NOMO-1 (cell line): ENCODE data around the gene DLG5.

Experiments used
- DNase-seq, 2 experiments: peaks; one replicate each; lab custom pipeline; 2025; ENCODE audit not compliant: unreplicated experiment in 2 of 2; lab: John Stamatoyannopoulos, UW

The DLG5 gene

DNA sequence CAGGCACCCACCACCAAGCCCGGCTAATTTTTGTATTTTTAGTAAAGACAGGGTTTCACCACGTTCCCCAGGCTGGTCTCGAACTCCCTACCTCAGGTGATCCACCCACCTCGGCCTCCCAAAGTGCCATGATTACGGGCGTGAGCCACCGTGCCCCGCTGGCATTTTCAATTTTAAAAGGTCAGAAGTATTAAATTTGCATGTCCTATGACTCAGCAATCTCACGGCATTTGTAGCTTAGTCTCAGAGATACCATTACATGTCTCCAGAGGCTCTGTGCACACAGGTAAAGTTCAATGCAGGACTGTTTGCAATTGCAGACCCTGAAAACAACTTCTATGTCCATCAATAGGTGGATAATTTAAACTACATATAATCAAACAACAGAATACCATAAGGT lies 99.2 kb downstream of the DLG5 start:
- DNase-seq = no peak

DNA sequence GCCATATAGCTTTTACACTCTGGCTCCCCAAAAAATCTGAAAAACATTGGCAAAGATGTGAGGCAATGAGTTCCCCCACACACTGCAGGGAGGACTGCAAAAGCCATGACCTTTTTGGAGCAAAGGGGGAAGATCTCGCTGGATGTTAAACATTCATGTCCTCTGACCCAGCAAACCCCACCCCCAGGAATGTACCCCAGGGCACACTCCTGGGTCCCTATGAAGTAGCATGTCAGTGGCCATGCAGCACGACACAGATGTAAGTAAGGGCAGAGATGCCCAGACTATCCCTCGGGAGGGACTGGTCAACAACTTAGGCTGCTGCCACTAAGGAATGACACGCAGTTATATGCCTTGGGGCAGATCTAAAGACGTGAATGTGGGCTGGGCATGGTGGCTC lies 100.6 kb downstream of the DLG5 start:
- no peak for DNase-seq

DNA sequence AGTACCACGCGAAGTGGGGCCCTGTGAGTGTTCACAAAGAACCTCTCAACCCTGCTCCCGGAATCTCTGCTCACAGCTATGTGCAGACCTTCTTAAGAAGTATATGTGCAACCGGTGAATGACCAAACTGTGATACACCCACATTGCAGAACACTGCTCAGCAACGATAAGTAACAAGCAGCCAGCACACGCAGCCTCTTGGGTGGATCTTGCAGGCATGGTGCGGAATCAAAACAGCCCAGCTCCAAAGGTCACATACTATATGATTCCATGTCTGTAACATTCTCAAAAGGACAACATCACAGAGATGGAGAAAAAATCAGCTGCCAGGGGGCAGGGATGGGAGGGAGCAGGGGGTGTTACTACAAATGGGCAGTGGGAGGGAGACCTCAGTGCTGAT lies 101.6 kb downstream of the DLG5 start:
- no peak for DNase-seq

DNA sequence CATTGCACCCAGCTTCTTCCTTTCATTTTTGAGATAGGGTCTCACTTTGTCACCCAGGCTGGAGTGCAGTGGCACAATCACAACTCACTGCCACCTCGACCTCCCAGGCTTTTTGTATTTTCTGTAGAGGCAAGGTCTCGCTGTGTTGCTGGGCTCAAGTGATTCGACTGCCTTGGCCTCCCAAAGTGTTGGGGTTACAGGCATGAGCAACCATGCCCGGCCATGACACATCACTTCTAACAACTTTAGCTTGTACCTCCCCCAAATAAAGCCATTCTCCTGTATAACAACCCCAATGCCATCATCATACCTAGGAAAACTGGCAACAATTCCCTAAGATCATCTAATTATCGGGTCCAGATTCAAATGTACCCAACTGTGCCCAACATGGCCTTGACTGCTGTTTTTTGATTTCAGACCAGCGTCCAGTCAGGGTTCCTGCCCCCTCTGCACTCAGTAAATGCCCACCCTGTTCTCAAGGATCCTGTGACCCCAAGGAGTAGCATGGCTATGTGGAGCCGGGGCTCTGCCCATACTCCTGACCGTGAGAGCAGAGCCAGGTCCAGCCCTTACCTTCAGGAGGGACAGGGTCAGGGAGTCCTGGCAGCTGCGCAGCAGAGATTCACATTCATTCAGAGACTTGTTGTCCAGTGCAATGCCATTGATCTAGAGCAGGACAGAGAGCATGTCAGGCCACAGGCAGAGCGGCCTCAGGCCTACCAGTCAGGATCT lies 102.6 kb downstream of the DLG5 start:
- no peak for DNase-seq

DNA sequence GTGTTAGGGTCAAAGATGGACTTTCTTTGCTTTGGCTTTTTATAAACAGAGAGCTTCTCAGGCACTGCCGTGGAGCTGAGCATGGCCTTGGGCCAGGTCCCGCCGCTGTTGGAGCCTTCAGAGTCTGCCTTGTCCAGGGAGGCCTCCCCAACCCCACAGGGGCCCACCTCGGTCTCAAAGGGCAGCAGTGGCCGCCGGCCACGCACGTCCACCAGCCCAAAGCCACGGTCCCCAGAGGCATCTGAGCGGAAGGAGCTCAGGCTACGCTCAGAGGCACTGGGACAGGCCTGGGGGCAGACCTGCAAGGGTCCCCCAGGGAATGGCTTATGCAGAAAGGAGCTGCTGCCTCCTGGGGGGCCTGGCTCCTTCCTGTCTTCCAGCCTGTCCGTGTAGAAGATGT lies 105.0 kb downstream of the DLG5 start:
- no peak for DNase-seq

DNA sequence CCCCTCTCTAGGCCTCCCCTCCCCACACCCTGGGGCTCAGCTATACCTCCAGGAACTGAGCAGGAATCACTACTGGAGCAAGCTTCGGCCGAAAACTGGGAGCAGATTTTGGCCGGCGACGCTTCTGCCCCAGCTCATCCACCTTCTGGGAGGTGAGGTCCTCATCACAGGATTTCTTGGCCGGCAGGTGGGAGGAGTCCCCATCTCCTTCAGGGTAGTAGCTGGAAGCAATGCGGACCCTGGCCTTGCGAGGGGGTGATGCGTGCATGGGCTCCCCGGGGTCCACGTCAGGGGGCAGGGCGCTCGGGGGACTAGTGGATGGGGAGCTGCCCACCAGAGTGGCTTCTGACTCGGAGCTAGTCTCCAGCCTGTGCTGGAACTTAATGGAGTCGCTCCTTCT lies 105.5 kb downstream of the DLG5 start:
- no peak for DNase-seq

DNA sequence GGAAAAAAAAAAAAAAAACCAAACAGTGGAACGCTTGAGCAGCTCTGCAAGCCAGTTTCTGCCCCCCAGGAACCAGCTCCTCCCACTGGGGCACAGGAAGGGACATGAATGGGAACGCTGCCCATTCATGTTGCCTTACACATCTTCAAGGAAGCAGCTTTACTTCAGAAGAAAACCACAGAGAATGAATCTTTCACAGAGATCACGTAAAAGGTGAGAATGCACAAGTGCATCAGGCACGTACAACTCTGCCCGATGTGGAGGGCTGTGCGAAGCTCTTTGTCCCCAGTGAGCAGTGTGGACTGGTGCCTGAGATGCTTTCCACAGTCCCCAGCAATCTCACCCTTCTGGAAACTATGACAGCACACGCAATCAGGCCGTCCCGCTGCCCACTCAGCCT lies 106.2 kb downstream of the DLG5 start:
- no peak for DNase-seq

DNA sequence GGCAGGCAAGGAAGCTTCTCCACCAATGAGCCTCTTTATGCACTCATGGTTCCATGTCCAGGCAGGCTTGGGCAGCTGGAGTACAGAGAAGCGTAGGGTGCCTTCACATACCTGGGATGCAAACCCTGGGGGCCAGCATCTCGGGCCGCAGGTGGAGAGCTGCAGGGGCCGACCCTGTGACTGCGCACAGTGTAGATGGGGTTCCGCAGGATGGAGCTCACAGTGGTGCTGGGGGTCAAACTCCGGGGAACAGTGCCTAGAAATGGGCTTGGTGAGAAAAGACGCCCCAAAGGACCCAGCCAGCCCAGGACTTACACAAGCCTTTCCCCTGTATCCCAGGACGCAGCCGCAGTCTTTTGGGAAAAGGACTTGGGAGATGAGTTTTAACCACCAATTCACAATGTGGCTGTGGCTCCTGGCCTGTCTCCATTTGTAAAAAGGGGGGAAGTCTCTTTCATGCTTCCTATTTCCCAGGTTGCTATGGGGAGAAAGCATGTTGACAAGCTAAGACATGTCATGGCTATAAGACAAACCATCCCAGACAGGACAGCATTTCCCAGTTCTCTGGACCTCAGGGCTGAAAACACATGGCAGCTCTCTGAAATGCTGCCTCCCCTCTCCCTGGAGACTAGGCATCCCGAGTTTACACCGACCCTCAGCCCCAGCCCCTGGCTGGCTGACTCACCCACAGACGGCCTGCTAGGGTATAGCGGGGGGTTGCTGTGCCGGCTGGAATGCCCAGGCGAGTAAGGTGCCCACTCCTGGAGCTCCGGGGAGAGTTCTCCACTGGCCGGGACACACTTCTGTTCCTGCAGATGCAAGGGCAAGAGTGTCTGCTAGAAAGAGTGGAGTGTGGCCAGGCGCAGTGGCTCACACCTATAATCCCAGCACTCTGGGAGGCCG lies 107.1 kb downstream of the DLG5 start:
- DNase-seq = no peak

DNA sequence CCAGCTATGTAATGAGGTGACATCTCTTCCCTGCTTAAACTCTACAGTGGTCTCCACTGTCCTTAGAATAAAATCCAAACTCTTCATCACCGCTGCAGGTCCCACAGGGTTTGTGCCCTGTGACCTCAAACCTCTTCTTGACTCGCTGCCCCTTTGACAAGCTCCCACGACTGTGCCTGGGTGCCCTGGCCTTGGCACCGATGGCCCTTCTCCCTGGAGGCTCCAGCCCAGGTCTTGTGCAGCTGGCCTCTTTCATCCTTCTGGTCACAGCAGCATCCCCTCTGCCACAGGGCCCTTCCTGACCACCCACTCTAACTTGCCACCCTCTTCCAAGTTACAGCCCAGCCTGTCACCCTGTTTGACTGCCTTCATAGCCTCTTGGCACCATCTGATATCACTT lies 108.2 kb downstream of the DLG5 start:
- DNase-seq = no peak

DNA sequence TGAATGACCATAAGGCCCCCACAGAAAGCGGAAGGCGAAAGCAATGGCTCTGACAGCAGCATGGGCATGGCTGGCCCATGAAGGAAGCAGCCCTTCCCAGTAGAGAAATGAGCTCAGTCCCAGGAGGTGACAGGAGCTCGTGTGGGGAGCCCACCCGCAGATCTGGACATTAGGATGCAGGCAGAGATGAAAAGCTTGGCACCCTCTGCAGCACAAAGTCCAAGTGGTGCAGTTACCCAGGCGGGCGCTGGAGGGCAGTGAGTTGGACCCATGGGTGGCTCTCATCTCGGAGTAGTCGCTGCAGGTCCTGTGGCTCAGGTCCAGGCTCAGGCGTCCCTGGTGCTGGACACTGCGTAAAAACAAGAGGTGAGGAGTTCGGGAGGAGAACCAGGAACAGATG lies 109.0 kb downstream of the DLG5 start:
- no peak for DNase-seq

DNA sequence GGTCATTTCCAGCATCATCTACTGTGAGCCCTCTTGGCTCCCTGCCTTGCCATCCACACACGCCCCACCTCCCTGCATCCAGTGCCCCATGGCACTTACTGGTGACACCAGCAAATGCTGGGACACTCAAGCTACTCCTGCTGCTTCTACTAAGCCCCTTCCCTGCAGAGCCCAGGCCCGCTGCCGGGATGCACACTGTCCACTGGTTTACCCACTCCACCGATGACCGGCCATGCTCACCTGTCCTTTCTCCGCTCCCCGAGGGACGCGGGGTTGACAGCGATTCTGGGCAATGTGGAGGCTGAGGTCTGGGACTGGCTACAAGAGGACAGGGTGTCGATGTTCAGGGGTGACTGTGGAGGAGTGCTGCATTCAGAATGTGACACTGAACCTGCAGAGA lies 110.2 kb downstream of the DLG5 start:
- DNase-seq = no peak

DNA sequence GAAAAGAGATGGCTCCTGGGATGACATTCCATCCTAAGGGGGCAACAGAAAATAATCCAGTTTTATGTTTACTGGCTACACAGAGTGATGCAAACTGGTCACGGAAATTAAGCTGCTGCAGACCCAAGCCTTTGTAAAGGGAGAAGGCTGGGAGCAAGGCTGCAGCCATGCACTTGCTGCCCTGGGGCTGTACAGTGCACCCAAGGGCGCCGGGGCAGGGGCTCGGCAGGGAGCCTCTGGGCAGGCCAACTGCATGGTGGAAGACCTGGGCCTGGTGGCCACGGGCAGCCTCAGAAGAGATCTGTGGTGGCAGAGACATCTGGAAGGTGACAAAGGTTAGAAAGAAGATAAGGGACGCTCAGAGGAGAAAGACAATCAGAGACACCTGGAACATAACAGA lies 113.8 kb downstream of the DLG5 start:
- DNase-seq = no peak

DNA sequence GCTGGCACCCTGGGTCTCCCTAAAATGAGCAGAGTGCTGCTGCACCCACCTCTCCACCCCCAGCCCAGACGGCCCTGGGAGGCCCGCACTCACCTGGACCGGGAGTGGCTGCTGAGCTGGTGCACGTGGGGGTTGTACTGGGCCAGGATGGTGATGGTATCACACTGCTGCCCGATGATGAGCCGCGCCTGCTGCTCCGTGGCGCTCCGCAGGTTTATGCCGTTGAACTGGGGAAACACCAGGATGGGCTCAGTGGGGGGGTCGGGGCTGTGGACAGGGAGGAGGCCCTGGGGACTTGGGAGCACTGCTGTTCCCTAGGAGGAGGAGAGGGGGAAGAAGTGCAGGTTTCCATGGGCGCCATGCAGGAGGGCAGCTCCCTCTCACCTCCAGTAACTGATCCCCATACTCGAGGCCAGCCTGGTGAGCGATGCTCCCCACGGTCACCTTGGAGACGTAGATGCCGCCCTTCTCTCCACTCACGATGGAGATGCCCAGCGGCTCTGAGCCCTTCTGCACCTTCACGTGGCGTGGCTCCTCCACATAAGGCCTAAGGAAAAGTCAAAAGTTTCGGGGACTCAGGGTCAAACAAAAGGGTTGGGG lies 114.6 kb downstream of the DLG5 start:
- no peak for DNase-seq

DNA sequence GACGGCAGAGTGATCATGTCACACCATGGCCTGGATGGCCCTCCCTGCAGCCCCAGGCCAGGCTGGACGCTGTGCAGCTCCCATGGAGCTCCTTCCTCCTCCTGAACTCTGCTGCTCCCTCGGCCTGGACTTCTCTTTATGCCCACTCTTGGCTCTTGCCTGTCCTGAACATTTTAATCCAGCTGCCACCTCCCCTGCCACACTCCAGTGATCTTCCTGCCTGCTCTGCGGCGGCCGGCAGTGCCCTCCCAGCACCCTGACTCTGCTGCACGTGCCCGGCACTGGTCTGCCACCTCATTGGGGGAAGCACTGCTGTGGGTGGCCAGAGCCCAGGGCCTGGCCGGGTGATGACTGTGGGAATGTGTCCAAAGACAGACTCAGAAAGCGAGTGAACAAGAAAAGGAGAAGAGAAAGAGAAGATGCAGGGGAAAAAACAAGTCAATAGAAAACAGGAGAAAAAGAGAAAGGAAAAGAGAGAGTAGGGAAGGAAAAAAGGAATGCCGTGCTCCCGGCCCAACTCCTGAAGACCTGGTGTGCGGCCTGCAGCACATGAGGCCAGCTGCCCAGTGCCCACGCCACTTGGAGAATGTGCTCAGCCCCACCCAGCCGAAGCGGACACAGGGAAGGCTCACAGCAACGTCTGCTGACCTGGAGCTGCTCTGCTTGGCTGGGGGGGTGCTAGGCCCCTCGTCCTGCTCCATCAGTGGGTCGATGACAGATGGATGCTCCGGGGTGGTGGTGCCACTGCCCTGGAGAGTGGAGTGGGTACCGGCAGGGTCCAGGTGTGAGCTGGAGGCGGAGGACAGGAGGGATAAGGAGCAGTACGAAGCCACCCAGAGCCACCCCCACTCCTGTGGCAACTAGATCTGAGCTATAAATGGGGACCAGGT lies 115.9 kb downstream of the DLG5 start:
- no peak for DNase-seq

DNA sequence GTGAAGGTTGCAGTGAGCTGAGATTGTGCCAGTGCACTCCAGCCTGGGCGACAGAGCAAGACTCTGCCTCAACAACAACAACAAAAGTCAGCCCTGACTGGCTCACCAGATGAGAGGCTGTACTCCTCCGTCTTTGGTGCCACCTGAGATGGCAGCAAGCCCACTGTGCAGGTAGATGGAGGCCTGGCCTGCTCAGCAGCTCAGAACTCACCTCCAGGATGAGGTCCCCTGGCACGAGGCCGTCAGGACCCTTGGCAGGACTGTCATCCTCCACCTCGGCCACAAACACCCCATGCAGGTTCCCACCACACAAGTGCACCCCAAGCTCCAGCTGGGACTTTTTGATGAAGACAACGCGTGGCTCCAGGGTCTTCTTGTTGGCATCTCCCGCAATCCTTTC lies 117.2 kb downstream of the DLG5 start:
- DNase-seq = no peak

DNA sequence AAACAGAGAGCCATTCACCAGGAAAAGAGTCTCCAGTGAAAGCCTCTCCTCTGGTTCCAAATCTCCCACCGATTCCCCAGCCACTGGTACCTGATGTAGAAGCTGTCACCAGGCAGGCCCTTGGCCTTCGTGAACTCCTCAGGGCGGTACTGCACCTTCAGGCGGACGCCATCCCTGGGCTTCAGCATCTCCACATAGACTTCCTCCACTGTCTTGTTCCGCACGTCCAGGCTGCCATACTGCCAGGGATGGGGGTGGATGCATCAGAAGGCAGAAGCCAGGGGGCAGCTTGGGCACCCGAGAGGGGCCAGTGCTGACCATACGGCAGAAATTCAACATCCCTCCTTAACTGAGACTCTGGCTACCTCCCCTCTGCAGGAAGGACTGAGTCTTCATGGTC lies 118.8 kb downstream of the DLG5 start:
- DNase-seq = no peak

DNA sequence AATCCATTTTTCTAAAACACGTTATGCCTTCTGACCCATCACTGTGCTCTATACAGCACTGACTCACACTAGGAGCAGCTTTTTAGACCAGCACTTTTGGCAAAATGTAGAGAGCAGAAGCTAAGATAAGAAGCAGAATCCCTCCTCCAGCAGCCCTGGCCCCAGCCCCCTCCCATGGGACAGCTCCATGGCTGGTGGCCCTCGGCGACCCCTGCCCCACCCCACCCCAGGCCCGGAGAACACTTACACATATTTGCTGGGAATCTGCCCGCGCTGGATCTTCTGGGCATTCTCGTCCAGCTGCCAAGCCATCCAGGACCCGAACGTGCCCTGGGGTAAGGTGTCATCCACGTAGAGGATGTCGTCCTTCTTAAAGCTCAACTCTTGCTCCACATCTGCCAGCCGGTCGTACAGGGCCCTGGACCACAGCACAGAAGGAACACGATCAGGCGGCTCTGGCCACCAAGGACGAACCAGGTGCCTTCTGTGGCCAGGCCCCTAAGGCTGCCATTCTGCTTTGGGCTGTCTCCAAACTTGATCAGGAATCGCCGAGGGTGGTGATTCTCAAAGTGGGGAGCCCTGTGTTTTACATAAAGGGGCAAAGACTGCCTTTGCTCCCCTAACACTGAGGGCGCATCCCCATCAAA lies 119.9 kb downstream of the DLG5 start:
- no peak for DNase-seq

DNA sequence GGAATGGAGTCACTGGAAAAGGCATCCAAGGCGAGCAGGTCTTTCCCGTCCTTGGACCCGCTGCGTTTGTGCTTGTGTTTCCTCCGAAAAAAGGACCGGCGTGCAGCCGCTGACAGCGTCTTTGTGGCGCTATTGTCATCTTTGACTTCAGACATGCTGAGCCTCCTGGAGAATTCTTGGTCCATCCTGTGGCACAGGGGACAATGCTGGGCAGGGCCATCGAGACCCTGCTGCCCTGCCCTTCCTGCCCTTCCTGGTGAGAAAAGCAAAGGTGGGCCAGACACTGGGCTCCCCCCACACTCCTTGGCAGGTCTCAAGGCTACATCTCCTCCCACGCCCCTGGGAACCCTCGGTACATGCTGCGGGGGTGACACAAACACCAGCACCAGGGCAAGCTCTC lies 120.9 kb downstream of the DLG5 start:
- DNase-seq = no peak

DNA sequence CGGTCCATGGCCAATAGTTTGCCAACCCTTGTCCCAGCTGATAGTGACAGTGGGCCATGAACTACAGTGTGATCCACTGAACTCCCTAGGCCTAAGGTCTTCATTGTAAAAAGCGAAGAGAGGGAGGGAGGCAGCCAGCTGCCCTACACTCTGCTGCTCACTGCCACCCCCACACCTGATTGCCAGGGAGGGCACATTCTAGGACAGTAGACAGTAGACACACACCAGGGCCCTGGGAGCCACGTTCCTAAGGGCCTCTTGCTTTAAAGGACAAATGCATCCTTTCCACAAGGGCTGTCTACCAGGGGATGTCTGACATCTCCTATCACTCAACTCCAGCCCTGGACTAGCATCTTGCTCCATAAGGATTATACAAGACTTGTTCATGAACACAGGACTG lies 122.2 kb downstream of the DLG5 start:
- DNase-seq = no peak

DNA sequence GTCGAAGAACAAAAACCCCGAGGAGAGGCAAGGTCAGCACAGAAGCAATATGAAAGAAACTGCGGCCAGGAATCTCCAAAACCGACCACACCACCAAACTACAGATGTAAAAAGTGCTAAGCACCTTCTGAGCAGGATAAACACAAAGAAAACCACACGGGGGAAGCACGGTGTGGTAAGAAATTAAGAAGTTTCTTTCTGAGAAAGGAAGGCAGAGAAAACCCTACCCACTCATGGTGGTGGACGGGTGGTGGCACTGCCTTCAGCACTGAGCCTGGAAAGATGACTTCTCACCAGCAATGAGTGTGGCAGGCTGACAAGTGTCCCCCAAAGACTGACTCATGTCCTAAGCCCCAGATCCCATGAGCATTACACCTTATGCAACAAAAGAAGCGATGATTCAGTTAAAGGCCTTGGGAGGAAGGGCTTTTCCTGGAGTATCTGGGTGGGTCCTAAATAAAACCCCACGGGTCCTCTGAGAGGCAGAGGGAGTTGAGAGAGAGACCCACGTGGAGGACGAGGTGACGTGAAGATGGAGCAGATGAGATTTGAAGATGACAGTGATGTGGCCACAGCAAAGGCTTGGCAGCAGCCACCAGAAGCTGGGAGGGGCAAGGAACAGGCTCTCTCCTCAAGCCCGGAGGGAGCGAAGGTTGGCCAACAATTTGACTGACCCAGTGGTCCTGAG lies 124.9 kb downstream of the DLG5 start:
- DNase-seq = no peak
